ENCODE results near the gene TOM1.

Gene TOM1

GRCh38 chr22:35322893-35323292, 23.2 kb downstream of the TOM1 start:
- DNase-seq (ENCODE audit: low read depth in 1 of 2, low spot score in 1 of 2): no peak

- no peak for DNase-seq (ENCODE audit: low read depth in 1 of 2, low spot score in 1 of 2)
Observed at GRCh38 chr22:35323305-35323704, 23.6 kb downstream of the TOM1 start.

- DNase-seq (ENCODE audit: low read depth in 1 of 2, low spot score in 1 of 2): no peak
Observed at GRCh38 chr22:35324067-35324466, 24.4 kb downstream of the TOM1 start.

- no peak for DNase-seq (ENCODE audit: low read depth in 1 of 2, low spot score in 1 of 2)
Observed at GRCh38 chr22:35324762-35325161, 25.1 kb downstream of the TOM1 start.

GRCh38 chr22:35325209-35325608, 25.5 kb downstream of the TOM1 start:
- DNase-seq (ENCODE audit: low read depth in 1 of 2, low spot score in 1 of 2): no peak

- DNase-seq (ENCODE audit: low read depth in 1 of 2, low spot score in 1 of 2): no peak
Observed at GRCh38 chr22:35326854-35327562, 27.3 kb downstream of the TOM1 start.

- no peak for DNase-seq (ENCODE audit: low read depth in 1 of 2, low spot score in 1 of 2)
Observed at GRCh38 chr22:35327690-35328471, 28.2 kb downstream of the TOM1 start.

GRCh38 chr22:35328472-35328885, 28.8 kb downstream of the TOM1 start:
- no peak for DNase-seq (ENCODE audit: low read depth in 1 of 2, low spot score in 1 of 2)

GRCh38 chr22:35329114-35329847, 29.6 kb downstream of the TOM1 start:
- DNase-seq (ENCODE audit: low read depth in 1 of 2, low spot score in 1 of 2): no peak

- DNase-seq (ENCODE audit: low read depth in 1 of 2, low spot score in 1 of 2): peak; percentile 22 to 24
Observed at GRCh38 chr22:35330258-35330861, 30.7 kb downstream of the TOM1 start.

- no peak for DNase-seq (ENCODE audit: low read depth in 1 of 2, low spot score in 1 of 2)
Observed at GRCh38 chr22:35332278-35332677, 32.6 kb downstream of the TOM1 start.

GRCh38 chr22:35333220-35333619, 33.5 kb downstream of the TOM1 start:
- no peak for DNase-seq (ENCODE audit: low read depth in 1 of 2, low spot score in 1 of 2)

- no peak for DNase-seq (ENCODE audit: low read depth in 1 of 2, low spot score in 1 of 2)
Observed at GRCh38 chr22:35334004-35334403, 34.3 kb downstream of the TOM1 start.

GRCh38 chr22:35335468-35335867, 35.8 kb downstream of the TOM1 start:
- DNase-seq (ENCODE audit: low read depth in 1 of 2, low spot score in 1 of 2): no peak

GRCh38 chr22:35335936-35336781, 36.5 kb downstream of the TOM1 start:
- no peak for DNase-seq (ENCODE audit: low read depth in 1 of 2, low spot score in 1 of 2)

GRCh38 chr22:35337932-35338331, 38.2 kb downstream of the TOM1 start:
- no peak for DNase-seq (ENCODE audit: low read depth in 1 of 2, low spot score in 1 of 2)

- no peak for DNase-seq (ENCODE audit: low read depth in 1 of 2, low spot score in 1 of 2)
Observed at GRCh38 chr22:35341090-35341874, 41.6 kb downstream of the TOM1 start.

GRCh38 chr22:35342390-35342789, 42.7 kb downstream of the TOM1 start:
- DNase-seq (ENCODE audit: low read depth in 1 of 2, low spot score in 1 of 2): no peak

- no peak for DNase-seq (ENCODE audit: low read depth in 1 of 2, low spot score in 1 of 2)
Observed at GRCh38 chr22:35343664-35344550, 44.2 kb downstream of the TOM1 start.
